Mammary epithelial cell (primary cell): ENCODE measurements around the gene LIMK1.

ENCODE experiments used
- EZH2 ChIP-seq: IDR thresholded peaks from 2 replicates; pipeline ENCODE4 v1.6.1; 2012; ENCODE audit warnings: low read length, inconsistent platforms, borderline replicate concordance
- TF ChIP-seq, protein P1 (sequence below), 2 donors: IDR thresholded peaks in 1 of 2; conservative IDR thresholded peaks in 1 of 2; 2 replicates each; pipeline ENCODE4 v1.5.1; 2011 to 2012; ENCODE audit warnings: inconsistent platforms in 2 of 2, low read length in 2 of 2, mild to moderate bottlenecking in 2 of 2, control low read depth in 1 of 2, low read depth in 1 of 2; ENCODE audit not compliant: insufficient read depth in 1 of 2; ENCODE audit errors: extremely low read depth in 1 of 2

DNA sequence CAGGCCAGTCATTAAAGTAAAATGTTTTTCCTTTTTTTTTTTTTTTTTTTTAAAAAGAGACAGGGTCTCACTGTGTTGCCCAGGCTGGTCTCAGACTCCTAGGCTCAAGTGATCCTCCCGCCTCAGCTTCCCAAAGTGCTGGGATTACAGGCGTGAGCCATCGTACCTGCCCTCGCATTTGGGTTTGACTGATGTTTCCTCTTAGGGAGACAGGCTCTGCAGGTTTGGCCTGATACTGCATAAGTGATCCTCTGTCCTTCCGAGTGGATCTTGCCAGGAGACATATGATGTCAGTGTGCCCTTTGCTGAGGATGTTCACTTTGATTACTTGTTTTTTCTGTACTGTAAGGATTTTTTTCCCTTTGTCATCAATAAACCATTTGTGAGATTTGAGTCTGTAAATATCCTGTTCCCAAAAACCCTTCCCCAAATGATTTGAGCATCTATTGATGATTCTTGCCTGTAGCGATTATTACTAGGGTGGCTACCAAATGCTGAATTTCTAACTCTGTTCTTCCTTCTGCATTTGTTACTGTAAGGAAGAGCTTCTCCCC lies 19.7 kb downstream of the LIMK1 start:
- TF ChIP-seq, protein P1, sequence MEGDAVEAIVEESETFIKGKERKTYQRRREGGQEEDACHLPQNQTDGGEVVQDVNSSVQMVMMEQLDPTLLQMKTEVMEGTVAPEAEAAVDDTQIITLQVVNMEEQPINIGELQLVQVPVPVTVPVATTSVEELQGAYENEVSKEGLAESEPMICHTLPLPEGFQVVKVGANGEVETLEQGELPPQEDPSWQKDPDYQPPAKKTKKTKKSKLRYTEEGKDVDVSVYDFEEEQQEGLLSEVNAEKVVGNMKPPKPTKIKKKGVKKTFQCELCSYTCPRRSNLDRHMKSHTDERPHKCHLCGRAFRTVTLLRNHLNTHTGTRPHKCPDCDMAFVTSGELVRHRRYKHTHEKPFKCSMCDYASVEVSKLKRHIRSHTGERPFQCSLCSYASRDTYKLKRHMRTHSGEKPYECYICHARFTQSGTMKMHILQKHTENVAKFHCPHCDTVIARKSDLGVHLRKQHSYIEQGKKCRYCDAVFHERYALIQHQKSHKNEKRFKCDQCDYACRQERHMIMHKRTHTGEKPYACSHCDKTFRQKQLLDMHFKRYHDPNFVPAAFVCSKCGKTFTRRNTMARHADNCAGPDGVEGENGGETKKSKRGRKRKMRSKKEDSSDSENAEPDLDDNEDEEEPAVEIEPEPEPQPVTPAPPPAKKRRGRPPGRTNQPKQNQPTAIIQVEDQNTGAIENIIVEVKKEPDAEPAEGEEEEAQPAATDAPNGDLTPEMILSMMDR (conservative IDR thresholded peaks at IDR 0.05 in 1 of 2, IDR thresholded peaks at IDR 0.05 in 1 of 2; ENCODE audit: extremely low read depth in 1 of 2, insufficient read depth in 1 of 2, low read depth in 1 of 2, low read length in 2 of 2), result no peak
- TF ChIP-seq EZH2, result no peak
